Stimulated activated CD4-positive, alpha-beta T cell treated with anti-CD3 and anti-CD28 coated beads, Interleukin-4, amount 100 ng/mL, for 24 hours (primary cell): ENCODE measurements around the gene CCNQ.
A peak's percentile ranks its signal among the peaks of the same experiment; 100 is the strongest.
"Not testable (repeated sequence)": the region's sequence is repeated elsewhere in the genome, so short reads cannot be mapped to it uniquely, and the experiment has no call there.

Experiments
- DNase-seq: peaks from one replicate; pipeline ENCODE4 v3.0.0-alpha.2; 2020

CCNQ gene

GRCh38 chrX:153621949-153622598 is 23.1 kb upstream of the CCNQ start:
- DNase-seq: no peak

- no peak for DNase-seq
These were observed 21.6 kb upstream of the CCNQ start for GRCh38 chrX:153620576-153620975.

- no peak for DNase-seq
These were observed 15.9 kb upstream of the CCNQ start for GRCh38 chrX:153614818-153615217.

GRCh38 chrX:153612413-153612812 is 13.5 kb upstream of the CCNQ start:
- DNase-seq: no peak

GRCh38 chrX:153611298-153612095 is 12.6 kb upstream of the CCNQ start:
- no peak for DNase-seq

- no peak for DNase-seq
These were observed 11.9 kb upstream of the CCNQ start for GRCh38 chrX:153610836-153611213.

- DNase-seq: peak; percentile 81
These were observed 11.2 kb upstream of the CCNQ start for GRCh38 chrX:153609917-153610835.

- no peak for DNase-seq
These were observed 9.9 kb upstream of the CCNQ start for GRCh38 chrX:153608806-153609205.

GRCh38 chrX:153608376-153608775 is 9.4 kb upstream of the CCNQ start:
- DNase-seq: no peak

GRCh38 chrX:153606503-153606902 is 7.6 kb upstream of the CCNQ start:
- no peak for DNase-seq

- DNase-seq: not testable (repeated sequence)
These were observed 5.9 kb upstream of the CCNQ start for GRCh38 chrX:153604666-153605380.

GRCh38 chrX:153603131-153603656 is 4.3 kb upstream of the CCNQ start:
- no peak for DNase-seq

GRCh38 chrX:153602601-153603000 is 3.7 kb upstream of the CCNQ start:
- DNase-seq: no peak

GRCh38 chrX:153601511-153602110 is 2.7 kb upstream of the CCNQ start:
- no peak for DNase-seq

- no peak for DNase-seq
These were observed 2.0 kb upstream of the CCNQ start for GRCh38 chrX:153600921-153601320.

- peak; percentile 6 for DNase-seq
These were observed 1.1 kb upstream of the CCNQ start for GRCh38 chrX:153600032-153600373.

GRCh38 chrX:153599192-153600031 is 473 bp upstream of the CCNQ start:
- DNase-seq: peak; percentile 85

- no peak for DNase-seq
These were observed 1.8 kb downstream of the CCNQ start for GRCh38 chrX:153596981-153597750.

GRCh38 chrX:153595859-153596857 is 2.8 kb downstream of the CCNQ start:
- no peak for DNase-seq
